ENCODE results near the gene ERICH6B.
"Not testable (repeated sequence)": the region's sequence is repeated elsewhere in the genome, so short reads cannot be mapped to it uniquely, and the experiment has no call there.

Gene ERICH6B

DNA sequence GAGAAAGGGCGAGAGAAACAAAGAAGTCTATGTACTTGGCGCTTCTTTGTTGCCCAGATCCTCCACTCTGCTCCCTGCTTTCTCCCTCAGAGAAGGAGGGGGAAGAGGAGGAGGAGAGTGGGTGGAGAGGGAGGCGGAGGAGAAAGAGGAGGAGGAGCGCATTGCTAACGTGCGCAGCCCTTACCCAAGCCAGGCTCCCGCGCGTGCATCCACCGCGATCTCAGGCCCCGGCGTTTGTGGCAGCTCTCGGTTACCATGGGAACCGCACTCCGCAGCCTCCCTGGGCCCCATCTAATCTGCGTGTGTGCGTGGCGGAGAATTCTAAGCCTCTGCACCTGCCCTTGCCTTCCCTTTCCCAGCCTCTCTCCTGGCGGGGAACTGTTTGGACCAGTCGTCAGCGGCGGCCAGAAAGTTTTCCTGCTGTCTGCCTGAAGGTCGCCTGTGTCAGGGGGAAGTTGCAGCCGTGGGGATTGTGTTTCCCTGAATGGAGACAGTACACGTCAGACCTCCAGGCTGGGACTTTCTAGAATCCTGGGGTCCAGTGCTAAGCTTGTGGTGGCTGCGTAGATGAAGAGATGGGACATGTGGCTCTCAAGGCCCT lies at the start of gene ERICH6B:
Gene ERICH6B (minus strand): TSS at position 239 of the 601 bp plus-strand sequence. CDS start 18,734 bp downstream, outside the sequence.
- H3K4me1 Mint-ChIP-seq (ENCODE audit: low read depth) = no peaks in the 10 kb centered on the region
- H3K9me3 Mint-ChIP-seq = no peaks in the 10 kb centered on the region
- no peak within 1 kb of the TSS for H3K4me3 Mint-ChIP-seq
- H3K27me3 Mint-ChIP-seq = peaks cover 55% of the 10 kb centered on the region
- no peak within 1 kb of the TSS for H3K27ac Mint-ChIP-seq
- H3K36me3 Mint-ChIP-seq (ENCODE audit: low read depth) = no peaks in the 10 kb centered on the region

GRCh38 chr13:45662903-45663302 lies 47.4 kb upstream of the ERICH6B start:
- H3K27ac Mint-ChIP-seq; H3K9me3 Mint-ChIP-seq; H3K27me3 Mint-ChIP-seq; H3K36me3 Mint-ChIP-seq (ENCODE audit: low read depth); H3K4me3 Mint-ChIP-seq: not testable (repeated sequence)
- H3K4me1 Mint-ChIP-seq (ENCODE audit: low read depth) = peaks cover 11% of the 10 kb centered on the region

DNA sequence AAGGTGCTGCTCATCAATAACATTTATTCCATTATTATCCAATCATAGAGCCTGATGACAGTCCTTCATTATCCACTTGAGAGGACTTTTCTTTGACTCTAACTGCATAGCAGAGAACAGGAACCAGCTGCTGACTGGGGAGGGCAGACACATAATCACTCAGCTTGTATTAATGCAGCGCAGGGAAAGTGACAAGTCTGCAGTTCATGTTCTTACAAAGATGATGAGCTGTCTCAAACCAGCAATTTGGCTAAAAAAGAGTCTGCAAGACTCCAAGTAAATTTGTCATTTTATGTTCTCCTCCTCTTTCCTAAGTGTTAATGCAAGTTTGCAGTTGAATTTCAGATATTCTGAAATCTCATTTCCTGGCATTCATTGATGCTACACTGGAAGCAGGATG lies 46.6 kb upstream of the ERICH6B start:
- H3K27me3 Mint-ChIP-seq = no peaks in the 10 kb centered on the region
- H3K36me3 Mint-ChIP-seq (ENCODE audit: low read depth) = no peaks in the 10 kb centered on the region
- H3K4me3 Mint-ChIP-seq = no peak overlapping the region
- H3K27ac Mint-ChIP-seq = no peak overlapping the region
- peaks cover 11% of the 10 kb centered on the region for H3K4me1 Mint-ChIP-seq (ENCODE audit: low read depth)
- no peaks in the 10 kb centered on the region for H3K9me3 Mint-ChIP-seq

- not testable (repeated sequence) for H3K36me3 Mint-ChIP-seq (ENCODE audit: low read depth); H3K27me3 Mint-ChIP-seq; H3K9me3 Mint-ChIP-seq; H3K27ac Mint-ChIP-seq; H3K4me3 Mint-ChIP-seq
- H3K4me1 Mint-ChIP-seq (ENCODE audit: low read depth) = peaks cover 11% of the 10 kb centered on the region
These were observed 44.9 kb upstream of the ERICH6B start for GRCh38 chr13:45660458-45660857.

DNA sequence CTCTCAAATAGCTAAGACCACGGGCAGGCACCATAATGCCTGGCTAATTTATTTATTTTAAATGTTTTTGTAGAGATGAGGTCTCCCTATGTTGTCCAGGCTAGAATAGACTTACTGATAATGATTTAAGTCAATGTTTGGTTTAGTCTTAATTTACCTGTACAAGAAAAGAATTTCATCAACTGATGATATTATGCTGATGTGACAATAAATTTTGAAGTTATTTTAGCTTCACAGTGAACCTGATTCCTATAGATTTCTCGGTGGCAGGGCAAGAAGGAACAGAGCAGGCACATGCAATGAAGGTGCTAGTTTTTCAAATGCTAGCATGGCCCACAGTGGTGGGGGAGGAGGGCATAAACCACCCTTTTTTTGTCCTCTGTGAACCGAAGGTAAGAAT lies 44.0 kb upstream of the ERICH6B start:
- H3K27me3 Mint-ChIP-seq = no peaks in the 10 kb centered on the region
- no peaks in the 10 kb centered on the region for H3K36me3 Mint-ChIP-seq (ENCODE audit: low read depth)
- no peak overlapping the region for H3K4me3 Mint-ChIP-seq
- H3K9me3 Mint-ChIP-seq = no peaks in the 10 kb centered on the region
- peaks cover 11% of the 10 kb centered on the region for H3K4me1 Mint-ChIP-seq (ENCODE audit: low read depth)
- H3K27ac Mint-ChIP-seq = no peak overlapping the region

GRCh38 chr13:45658586-45659235 lies 43.2 kb upstream of the ERICH6B start:
- Mint-ChIP-seq H3K9me3 (no peaks in the 10 kb centered on the region), H3K27ac (peak overlapping the region; percentile 46), H3K4me1 (ENCODE audit: low read depth) (peaks cover 11% of the 10 kb centered on the region), H3K4me3 (no peak overlapping the region), H3K36me3 (ENCODE audit: low read depth) (no peaks in the 10 kb centered on the region), H3K27me3 (no peaks in the 10 kb centered on the region)

- H3K27me3 Mint-ChIP-seq = no peaks in the 10 kb centered on the region
- no peak overlapping the region for H3K27ac Mint-ChIP-seq
- H3K4me1 Mint-ChIP-seq (ENCODE audit: low read depth) = peaks cover 11% of the 10 kb centered on the region
- H3K36me3 Mint-ChIP-seq (ENCODE audit: low read depth) = no peaks in the 10 kb centered on the region
- no peaks in the 10 kb centered on the region for H3K9me3 Mint-ChIP-seq
- no peak overlapping the region for H3K4me3 Mint-ChIP-seq
These were observed 39.3 kb upstream of the ERICH6B start for GRCh38 chr13:45654633-45655349.

GRCh38 chr13:45645263-45645662 lies 29.7 kb upstream of the ERICH6B start:
- peaks cover 16% of the 10 kb centered on the region for H3K9me3 Mint-ChIP-seq

GRCh38 chr13:45642159-45642558 lies 26.6 kb upstream of the ERICH6B start:
- not testable (repeated sequence) for H3K4me1 Mint-ChIP-seq (ENCODE audit: low read depth)

More at GRCh38 chr13:45645263-45645662, 29.7 kb upstream of the ERICH6B start:
- H3K4me1 Mint-ChIP-seq (ENCODE audit: low read depth); H3K36me3 Mint-ChIP-seq (ENCODE audit: low read depth); H3K27me3 Mint-ChIP-seq; H3K27ac Mint-ChIP-seq; H3K4me3 Mint-ChIP-seq: not testable (repeated sequence)

DNA sequence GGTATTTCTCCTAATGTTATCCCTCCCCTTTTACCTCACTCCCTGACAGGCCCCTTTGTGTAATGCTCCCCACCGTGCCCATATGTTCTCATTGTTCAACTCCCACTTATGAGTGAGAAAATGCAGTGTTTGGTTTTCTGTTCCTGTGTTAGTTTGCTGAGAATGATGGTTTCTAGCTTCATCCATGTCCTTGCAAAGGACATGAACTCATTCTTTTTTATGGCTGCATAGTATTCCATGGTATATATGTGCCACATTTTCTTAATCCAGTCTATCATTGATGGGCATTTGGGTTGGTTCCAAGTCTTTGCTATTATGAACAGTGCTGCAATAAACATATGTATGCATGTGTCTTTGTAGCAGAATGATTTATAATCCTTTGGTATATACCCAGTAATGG lies 19.8 kb upstream of the ERICH6B start:
- H3K27ac Mint-ChIP-seq; H3K9me3 Mint-ChIP-seq; H3K4me3 Mint-ChIP-seq; H3K27me3 Mint-ChIP-seq; H3K4me1 Mint-ChIP-seq (ENCODE audit: low read depth); H3K36me3 Mint-ChIP-seq (ENCODE audit: low read depth): not testable (repeated sequence)

More at GRCh38 chr13:45642159-45642558, 26.6 kb upstream of the ERICH6B start:
- not testable (repeated sequence) for H3K36me3 Mint-ChIP-seq (ENCODE audit: low read depth); H3K27ac Mint-ChIP-seq; H3K4me3 Mint-ChIP-seq; H3K27me3 Mint-ChIP-seq
- H3K9me3 Mint-ChIP-seq = peaks cover 16% of the 10 kb centered on the region

- no peaks in the 10 kb centered on the region for H3K4me1 Mint-ChIP-seq (ENCODE audit: low read depth)
- no peaks in the 10 kb centered on the region for H3K27me3 Mint-ChIP-seq
- H3K36me3 Mint-ChIP-seq (ENCODE audit: low read depth) = no peaks in the 10 kb centered on the region
- H3K9me3 Mint-ChIP-seq = no peaks in the 10 kb centered on the region
- no peak overlapping the region for H3K4me3 Mint-ChIP-seq
- H3K27ac Mint-ChIP-seq = no peak overlapping the region
These were observed 15.3 kb upstream of the ERICH6B start for GRCh38 chr13:45630791-45631190.

GRCh38 chr13:45629940-45630339 lies 14.4 kb upstream of the ERICH6B start:
- Mint-ChIP-seq H3K36me3 (ENCODE audit: low read depth) (no peaks in the 10 kb centered on the region), H3K9me3 (no peaks in the 10 kb centered on the region), H3K27ac (no peak overlapping the region), H3K4me3 (no peak overlapping the region), H3K27me3 (peaks cover 4% of the 10 kb centered on the region), H3K4me1 (ENCODE audit: low read depth) (no peaks in the 10 kb centered on the region)

GRCh38 chr13:45628094-45628493 lies 12.6 kb upstream of the ERICH6B start:
- Mint-ChIP-seq H3K27ac (no peak overlapping the region), H3K9me3 (no peaks in the 10 kb centered on the region), H3K27me3 (peaks cover 13% of the 10 kb centered on the region), H3K4me1 (ENCODE audit: low read depth) (no peaks in the 10 kb centered on the region), H3K36me3 (ENCODE audit: low read depth) (no peaks in the 10 kb centered on the region), H3K4me3 (no peak overlapping the region)

- Mint-ChIP-seq H3K4me1 (ENCODE audit: low read depth) (no peaks in the 10 kb centered on the region), H3K27me3 (peaks cover 17% of the 10 kb centered on the region), H3K36me3 (ENCODE audit: low read depth) (no peaks in the 10 kb centered on the region), H3K27ac (no peak overlapping the region), H3K4me3 (no peak overlapping the region), H3K9me3 (no peaks in the 10 kb centered on the region)
These were observed 12.1 kb upstream of the ERICH6B start for GRCh38 chr13:45627656-45628055.

DNA sequence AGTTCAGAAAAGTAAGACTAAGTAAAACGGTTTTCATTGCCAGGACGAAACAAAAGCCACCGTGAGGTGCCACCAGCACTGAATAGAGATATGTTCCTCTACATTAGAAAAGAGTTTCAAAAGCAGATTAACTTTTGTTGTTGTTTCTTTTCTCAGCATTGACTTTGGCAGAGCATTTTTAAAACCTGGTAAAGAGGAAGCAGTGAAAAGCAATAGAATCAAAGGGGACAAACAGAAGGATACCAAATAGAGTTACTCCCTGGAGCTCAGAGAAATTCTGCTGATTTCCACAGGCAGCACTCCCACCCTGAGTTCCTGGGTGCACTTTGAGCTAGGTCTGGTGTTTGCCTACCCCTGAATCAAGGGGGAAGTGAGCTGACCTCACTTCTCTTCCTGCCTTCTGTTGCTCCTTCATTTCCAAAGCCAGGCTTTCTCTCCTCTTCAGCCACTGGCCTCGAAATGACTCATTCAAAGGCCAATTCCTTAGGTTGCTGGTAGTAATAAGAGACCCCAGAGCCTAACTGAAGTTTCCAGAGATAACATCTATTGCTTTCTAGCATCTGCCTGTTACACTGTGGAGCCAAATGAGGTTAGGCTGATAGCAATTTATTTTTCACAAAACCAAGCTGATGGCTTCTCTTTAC lies 11.3 kb upstream of the ERICH6B start:
- no peak overlapping the region for H3K4me3 Mint-ChIP-seq
- no peaks in the 10 kb centered on the region for H3K36me3 Mint-ChIP-seq (ENCODE audit: low read depth)

More for the DNA sequence above, 11.3 kb upstream of the ERICH6B start:
- Mint-ChIP-seq H3K4me1 (ENCODE audit: low read depth) (no peaks in the 10 kb centered on the region), H3K9me3 (no peaks in the 10 kb centered on the region), H3K27me3 (peaks cover 17% of the 10 kb centered on the region), H3K27ac (no peak overlapping the region)
